Suppressor macrophage (primary cell): ENCODE data around the gene CACNA2D1.

Experiments
- DNase-seq, 4 experiments: peaks; one replicate each; pipeline ENCODE4 v3.0.0-alpha.2; 2020 to 2022

The CACNA2D1 gene

DNA sequence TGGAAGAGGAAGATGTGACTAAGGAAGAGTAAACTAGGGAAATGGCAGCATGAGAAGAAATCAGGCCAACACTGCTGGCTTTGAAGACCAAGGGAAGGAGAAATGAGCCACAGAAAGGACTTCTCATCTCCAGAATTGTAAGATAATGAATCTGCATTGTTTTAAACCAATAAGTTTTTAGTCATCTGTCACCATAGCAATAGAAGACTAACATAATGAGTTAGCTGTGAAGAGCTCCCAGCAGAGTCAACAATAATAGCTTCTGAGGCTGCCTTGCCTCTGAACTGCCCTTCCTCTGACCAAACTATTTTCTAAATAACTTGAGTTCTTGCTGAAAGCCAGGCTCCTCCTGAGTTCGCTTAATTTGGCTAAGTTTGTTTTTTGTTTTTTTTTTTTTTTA lies 103.6 kb downstream of the CACNA2D1 start:
- no peak for DNase-seq

DNA sequence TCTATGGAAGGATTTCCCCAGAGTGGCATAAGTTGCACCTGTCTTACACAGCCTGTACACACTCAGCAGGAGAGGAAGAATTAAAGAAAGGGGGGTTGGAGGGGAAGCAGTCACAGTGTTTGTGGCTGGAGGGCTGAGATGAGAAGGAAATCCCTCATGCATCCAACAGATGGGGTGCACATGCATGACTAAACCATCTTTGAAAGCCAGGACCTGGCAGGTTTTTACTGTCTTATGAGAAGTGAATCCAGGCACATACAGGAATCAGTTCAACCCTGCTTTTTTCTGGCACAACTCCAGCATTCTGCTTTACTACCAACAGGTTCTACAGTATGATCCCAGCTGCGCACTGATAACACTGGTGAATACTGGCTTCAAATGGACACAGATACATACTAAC lies 107.7 kb downstream of the CACNA2D1 start:
- DNase-seq: no peak

DNA sequence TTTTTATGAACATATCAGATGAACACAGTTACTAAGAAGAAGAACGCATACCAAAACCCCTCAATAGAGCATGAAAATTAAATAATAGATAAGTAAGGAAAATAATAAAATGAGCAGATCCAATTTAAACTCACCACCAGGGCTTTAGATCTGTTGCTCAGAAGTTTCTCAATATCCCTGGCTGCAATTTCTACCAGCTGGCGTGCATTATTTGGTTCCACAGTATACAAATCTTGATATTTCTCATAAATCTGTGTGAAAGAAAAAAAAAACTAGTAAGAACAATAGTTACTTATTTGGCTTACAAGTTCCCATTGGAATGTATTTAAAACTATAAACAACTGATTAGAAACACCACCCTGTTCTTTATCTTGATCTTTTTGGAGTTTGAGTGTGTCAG lies 108.6 kb downstream of the CACNA2D1 start:
- no peak for DNase-seq

DNA sequence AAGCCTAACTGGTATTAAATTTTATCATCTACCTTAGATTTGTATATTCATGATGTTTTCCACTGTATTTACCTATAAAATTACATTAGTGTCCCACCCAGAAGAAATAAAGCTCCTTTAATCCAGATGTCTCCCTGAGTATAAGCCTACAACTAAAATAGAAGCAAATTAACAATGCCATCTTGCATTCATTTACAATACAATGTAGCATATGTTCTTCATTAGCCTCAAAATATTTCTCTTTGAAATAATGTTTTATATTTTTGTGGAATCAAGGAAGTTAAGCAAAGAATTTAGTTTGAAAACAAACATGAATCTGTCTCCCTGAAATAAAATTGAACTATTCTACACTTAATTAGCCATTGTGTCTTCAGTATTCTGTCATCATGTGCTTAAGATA lies 112.3 kb downstream of the CACNA2D1 start:
- no peak for DNase-seq

DNA sequence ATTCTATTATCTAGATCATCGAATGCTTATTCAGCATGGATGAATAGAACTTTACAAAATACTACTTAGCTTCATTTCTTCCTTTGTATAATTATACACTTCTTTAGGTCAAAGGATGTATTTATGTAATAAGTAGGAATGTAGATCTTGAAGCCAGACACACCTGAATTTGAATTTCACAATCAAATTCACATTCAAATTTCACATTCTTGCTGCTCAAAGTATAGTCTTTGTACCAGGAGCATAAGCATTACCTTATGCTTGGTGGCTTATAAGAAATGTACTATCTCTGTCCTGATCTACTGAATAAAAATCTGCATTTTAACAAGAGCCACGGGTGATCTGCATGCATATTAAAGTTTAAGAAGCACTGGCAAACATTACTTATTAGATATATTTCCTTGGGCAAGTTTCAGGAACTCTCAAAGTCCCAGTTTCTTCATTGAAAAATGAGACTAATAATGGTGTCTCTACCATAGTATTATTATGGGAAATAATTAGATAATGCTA lies 112.8 kb downstream of the CACNA2D1 start:
- DNase-seq: no peak

DNA sequence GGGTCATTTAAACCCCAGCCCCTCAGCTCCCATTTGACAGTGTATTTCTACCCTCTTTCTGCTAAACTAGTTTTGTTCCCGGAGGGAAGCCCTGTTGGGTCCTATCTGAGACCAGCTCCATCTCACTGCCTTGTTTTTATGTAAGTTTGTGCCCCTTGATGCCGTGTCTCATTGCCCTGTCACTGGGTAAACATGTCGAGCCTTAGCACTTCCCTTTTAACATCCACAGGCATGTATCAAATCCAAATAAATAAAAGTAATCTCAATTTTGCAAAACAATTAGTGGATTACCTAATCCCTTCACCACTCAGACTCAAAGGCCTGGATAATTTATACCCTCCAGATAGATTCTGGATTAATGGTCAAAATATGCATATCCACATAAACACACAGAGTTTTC lies 115.7 kb downstream of the CACNA2D1 start:
- no peak for DNase-seq

DNA sequence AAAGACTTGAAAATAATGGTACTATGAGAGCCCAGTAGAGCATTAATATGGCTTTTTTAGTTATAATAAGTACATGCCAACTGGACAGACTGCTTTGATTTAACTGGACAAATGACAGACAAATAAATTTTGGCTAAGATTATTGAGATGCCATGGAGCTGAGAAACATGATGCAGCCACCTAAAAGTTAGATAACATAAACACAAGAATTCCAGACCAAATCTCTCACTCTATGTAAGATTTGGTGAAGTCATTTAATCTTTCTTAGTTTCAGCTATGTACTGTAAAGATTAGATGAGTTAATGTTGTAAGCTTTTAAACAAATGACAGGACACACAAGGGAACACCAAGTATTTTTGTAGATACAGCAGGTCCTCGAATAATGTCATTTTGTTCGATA lies 118.2 kb downstream of the CACNA2D1 start:
- no peak for DNase-seq

DNA sequence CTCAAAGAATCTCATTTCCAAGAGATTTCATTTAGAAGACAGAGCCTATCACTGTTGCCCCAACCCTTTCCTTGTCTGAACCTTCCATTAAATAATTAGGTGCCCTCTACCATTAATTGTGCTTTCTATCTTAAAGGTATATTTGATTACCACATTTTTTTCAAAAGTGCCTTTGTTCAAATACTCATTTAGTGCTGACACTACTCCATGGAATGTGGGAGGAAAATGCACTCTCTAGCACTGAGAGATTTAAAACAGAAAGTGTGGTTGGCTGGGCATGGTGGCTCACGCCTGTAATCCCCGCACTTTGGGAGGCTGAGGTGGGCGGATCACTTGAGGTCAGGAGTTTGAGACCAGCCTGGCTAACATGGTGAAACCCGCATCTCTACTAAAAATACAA lies 119.8 kb downstream of the CACNA2D1 start:
- no peak for DNase-seq

DNA sequence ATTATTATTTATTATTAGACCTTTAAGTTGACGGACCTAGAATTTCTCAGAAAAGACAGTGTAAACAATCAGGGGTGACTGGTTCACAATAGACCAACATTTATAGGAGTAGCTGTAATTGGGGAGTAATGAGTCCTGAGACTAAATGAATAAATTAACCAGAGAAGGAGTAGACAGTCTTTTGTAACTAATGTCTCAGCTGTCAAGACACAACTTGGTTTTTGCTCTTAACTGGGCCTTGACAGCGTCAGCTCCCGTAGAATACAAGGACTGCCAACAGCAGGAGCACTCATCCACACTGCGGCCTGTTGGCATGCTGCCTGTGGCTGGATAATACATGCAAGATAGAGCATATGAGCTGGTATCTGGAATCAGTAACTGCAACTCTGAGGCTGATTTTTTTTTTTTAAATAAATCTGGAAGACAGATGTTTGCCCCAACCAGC lies 123.9 kb downstream of the CACNA2D1 start:
- no peak for DNase-seq

DNA sequence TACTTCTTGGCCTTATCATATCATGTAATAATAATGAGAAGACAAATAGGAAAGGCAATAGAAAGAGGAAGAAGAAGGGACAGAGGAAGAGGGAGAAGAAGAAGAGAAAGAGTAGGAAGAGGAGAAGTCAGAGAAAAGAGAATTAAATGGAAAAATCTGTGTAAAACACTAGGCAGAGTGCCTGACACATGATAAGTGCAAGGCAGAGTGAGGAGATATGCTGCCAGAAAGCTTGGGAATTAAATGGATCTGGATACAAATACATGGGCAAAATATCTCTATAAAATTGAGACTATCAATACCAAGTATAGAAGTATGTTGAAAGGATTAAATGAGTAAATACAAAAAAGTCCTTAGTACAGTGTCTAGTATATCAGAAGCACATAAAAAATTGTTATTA lies 124.8 kb downstream of the CACNA2D1 start:
- DNase-seq: no peak

DNA sequence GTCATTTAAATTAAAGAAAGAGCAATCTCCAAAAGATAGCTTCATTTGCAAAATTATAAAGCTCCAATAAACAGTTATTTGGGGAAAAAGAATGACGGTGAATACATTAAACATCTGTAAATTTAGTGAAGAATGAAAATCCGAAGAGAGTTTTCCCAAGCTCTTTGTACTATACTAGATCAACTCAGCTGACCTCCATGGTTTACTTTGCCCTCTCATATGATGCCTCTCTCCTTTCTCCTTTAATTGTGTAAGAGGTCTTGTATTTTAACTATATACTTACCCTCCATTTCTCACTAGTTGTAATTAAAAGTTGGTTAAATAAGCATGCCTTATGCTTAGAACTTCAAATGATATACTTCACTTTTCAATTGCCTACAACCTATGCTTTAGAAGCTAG lies 125.8 kb downstream of the CACNA2D1 start:
- no peak for DNase-seq

DNA sequence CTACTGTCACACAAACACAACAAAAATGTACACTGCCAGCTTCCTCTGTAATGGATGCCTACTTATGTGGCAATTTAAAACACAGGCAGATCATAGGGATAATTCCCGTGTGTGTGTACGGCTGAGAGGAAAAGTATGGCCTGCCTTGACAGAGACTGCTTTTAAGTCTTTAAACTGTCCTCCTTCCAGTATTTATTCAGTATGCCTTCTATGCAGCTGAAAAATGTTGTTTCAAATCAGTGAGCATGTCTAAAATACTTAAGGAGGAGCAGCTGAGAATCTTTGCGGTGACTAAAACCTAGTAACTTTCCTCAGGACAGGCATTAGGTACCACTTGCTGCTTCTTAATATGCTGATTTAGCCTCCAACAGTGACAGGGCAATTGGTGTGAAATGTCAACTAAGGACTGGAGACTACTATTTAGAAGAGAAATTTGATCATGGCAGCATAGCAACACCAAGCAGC lies 126.3 kb downstream of the CACNA2D1 start:
- DNase-seq: no peak

DNA sequence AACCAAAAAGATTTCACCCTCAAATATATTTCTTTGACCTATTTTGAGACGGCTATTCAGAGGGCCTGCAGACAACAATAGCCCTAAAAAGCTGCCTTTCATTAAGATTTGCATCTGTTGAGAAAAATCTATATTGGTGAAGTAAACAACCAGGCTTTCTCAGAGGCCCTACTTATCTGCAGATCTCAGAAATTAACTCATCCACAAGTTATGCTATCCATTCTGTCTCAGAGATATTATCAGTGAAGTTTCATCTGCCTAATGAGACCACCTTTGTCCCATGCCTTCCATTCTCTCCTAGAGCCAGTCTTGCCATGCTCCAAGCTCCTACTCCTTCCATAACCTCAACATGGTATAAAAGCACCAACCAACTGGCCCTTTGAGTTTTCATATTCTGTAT lies 130.3 kb downstream of the CACNA2D1 start:
- no peak for DNase-seq

DNA sequence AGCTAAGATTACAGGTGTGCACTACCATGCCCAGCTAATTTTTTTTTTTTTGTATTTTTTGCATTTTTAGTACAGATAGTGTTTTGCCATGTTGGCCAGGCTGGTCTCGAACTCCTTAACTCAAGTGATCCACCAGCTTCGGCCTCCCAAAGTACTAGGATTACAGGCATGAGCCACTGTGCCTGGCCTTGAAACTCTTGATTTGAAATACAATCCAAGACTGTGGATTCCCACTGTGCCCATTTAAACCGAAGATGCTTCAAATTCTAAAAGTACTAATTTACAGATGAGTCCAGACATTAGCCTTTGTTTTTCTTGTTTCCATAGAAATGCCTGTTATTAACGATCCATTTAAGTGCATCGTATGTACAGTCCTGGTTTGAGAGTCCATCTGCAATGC lies 130.9 kb downstream of the CACNA2D1 start:
- DNase-seq: no peak

DNA sequence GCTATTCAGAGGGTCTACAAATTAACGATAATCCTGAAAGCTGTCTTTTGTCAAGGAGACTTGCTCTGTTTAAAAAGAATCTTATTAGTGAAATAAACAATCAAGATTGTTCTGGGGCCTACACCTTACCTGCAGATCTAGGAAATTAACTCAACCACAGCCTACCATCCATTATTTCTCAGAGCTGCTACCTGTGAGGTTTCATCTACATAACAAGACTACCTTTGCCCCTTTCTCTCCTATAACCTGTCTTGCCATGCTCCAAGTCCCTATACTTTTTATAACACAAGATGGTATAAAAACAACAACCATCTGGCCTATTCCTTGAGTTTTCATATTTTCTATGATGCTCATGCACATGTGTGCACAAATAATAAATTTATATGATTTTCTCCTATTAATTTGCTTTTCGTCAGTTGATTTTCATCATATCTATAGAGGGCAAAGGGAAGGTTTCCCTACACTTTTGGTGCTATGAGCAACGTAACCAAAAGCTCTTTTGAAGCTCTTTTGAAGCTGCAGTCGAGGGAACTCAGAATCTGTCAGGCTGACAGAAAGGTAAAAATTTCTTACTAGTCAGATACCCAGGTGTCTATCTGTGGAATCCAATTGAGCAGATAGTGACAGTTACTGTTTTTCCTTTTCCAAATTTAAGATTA lies 138.1 kb downstream of the CACNA2D1 start:
- DNase-seq: no peak

DNA sequence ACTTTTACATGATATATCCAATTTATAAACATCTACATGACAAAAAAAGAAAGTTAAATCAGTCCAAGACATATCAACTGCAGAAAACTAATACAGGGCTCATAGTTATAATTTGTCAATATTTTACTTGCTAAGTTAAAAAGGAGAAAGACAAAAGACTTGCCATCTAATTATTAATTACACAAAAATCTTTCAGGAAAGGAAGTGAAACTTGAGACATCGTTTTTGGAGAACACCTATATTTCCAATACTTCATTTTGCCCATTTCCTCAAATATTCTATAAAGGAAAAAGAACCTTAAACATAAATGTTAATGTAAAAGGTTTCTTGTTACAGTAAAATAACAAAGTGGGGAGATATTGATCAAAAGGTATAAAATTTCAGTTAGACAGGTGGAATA lies 148.7 kb downstream of the CACNA2D1 start:
- no peak for DNase-seq

DNA sequence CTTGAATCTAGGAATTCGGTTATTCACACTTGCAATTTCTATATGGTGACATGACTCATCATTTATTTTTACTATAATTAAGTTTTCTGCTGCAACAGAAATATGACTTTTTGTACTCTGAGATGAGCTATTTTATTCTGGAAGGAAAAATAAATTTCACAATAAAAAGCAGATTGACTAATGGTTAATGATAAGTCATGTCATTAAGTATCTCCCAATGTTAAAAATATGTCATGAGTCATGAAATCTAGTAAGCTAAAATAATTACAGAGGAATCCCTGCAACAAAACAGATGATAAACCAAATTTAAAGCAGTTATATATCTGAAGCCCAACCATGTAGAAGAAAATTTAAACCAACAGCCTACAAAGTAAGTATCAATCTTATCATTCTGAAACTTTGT lies 149.2 kb downstream of the CACNA2D1 start:
- no peak for DNase-seq

DNA sequence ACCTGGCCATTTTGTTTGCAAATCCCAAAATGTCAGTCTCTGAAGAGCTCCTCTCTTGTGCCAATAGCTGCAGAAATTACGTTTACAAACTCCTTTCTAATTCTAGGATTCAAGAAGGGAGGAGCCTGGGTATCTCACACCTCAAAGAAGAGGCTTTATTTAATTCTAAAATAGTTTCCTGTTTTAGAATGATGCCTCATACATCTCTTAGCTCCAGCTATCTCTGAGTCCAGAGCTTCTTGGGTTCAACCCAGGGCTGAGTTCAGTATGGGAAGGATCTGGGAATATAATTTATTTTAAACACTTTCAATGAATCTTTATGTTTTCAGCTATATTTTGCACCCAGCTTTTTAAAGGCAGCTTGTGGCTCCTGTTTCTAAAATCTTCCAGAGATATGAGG lies 150.1 kb downstream of the CACNA2D1 start:
- no peak for DNase-seq

DNA sequence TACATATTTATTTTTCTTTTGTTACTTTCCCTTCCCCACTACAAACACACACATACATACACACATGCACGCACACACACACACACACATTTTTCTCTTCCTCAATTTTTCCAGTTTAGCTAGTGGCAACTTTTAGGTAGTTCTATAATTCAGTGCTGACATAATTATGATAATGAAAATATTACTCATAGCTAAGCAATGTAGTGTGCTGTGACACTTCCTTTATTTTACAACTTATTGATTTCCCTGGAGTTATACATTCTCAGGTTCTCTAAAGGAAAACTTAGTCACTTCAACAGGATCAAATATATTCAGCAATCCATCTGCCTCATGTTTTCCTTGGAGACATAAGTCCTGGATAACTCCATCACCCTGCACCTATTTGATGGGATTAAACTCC lies 151.6 kb downstream of the CACNA2D1 start:
- peak in 3 of 4 experiments; percentile 1 to 10 (median 6) for DNase-seq

DNA sequence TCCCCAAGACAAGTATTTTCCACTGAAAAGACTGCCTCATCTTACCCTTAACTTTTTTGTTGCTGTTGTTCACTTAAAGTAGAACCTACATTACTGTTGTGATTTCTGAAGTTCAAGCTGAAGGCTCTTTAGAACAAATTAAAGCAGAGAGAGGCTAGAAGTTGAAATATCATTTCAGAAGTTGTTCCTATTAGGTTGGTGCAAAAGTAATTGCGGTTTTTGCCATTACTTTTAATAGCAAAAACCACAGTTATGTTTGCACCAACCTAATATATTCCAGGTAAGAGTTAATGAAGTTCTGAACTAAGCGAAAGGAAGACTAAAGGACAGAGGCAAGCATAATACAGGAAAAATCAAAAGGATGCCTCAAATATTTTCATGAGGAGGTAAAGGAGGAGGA lies 153.7 kb downstream of the CACNA2D1 start:
- no peak for DNase-seq

DNA sequence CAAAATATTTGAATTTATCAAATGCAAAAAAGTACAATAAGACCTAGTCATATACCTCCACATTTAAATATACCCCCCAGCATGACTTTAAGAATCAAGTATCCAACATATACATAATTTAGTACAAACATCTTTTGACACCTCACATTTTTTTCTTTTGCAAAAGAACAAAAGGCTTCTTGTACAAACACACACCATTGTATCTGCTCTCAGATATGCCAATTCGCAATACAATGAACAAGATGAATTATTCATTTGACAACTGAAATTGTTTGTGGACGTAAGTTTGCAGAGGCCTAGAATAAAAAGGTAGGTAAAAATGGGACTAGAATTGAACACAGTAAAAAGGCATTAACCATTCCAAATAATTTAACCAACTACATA lies 154.4 kb downstream of the CACNA2D1 start:
- DNase-seq: no peak

DNA sequence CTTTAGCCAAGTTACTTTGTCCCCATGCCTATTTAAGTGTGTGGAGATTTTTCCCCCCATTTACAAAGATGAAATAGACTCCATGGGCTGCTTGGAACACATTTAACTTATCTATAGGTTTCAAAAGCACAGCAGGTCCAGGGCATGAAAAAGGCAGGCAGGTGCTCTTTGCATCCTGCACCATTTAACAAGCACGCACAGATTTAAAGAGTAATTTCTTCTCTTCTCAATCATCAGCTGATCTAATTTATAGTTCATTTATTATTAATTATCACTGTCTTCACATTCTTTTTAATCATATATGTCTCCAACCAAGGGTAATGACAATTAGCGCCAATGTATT lies 156.8 kb downstream of the CACNA2D1 start:
- no peak for DNase-seq

DNA sequence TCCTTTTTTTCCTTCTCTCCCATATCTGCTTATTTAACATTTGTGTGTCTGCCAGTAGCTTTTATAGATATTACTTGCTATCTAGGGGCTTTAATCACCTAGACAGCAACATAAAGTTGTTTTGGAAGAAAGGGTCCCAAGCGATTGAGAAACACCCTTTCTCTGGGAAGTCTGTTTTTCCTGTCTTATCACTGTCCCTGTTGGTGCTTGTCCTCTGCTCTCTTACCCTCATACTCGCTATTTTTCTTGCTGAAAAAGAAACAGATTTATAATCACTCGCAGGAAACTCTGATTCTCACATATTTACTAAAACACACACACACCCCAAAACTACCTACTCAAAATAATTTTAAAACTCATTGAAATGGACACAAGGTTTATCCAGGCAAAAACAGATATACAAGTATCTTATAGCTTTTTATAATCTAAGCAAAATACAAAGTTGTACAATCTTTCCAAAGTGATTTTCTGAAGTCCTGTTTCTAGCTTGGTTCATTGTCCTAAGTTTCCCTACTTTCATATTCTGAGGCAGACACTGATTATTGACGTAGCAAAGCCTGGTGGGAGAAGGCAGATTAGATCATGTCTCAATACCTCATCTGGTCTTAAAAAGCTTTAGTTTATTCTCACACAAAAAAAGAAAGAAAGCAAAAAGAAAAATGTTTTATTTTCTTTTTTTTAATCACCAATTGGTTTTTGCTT lies 157.3 kb downstream of the CACNA2D1 start:
- DNase-seq: no peak

DNA sequence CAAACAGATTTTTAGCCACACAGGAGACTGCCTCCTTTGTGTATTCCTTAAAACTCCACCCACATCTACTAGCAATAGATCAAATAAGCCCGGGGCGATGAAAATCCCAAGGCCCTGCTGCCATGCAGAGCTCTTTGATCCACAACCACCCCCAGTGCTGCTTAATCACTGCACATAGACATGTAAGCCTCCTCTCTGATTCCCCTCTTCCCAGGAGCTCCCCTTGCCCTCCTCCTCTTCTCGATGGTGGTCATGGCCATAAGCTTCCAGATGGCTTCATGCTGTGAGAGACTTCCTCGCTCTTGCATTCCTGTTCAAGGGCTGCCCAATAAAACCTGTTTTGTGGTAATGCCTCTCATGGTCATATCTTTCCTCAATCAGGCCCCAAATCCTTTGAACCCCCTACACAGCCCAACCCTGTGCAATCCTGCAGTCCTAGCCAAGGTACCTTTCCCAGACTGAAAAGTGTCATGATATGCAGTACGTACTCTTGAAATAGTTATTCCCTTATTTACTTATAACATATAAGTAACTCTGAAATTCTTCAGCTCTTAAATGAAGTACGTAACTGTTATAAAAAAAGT lies 158.5 kb downstream of the CACNA2D1 start:
- DNase-seq: no peak
